Erythroblast (primary cell): ENCODE data around the gene CDK14.

ENCODE experiments used
- GATA1 ChIP-seq: IDR thresholded peaks from 2 replicates; pipeline ENCODE4 v1.6.1; 2011; ENCODE audit warnings: low read depth, mild to moderate bottlenecking, control low read depth, low read length, moderate library complexity
- POLR2A ChIP-seq: IDR thresholded peaks from 2 replicates; pipeline ENCODE4 v1.6.1; 2011; ENCODE audit warnings: mild to moderate bottlenecking, low read length

DNA sequence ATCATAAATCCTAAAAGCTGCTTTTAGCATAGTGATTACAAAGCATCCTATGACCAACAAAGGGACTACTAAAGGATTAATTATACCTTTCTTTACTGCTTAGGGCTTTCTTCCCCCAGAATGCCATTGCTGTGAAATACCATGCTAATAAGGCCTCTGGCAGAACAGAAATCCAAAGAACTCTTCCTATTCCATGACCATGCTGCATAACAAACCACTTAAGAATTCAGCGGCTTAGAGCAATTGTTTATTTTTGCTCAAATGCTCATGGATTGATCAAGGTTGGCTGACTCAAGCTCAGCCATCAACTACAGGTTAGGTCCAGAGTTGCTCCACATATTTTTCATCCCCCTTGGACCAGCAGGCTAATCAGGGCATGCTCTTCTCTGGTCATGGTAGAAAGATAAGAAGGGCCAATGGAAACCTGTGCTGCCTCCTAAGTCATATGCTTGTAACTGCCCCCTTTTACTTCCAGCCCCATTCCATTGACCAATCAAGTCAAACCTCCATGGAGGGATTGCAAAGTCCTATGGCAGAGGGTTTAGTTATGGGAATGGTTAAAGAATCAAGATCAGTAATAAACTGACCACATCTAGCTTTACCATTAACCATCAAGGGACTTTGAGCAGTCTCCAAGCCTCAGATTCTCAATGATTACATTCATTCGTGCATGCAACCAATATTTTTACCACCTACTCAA, 423.7 kb downstream of the CDK14 start:
- TF ChIP-seq POLR2A (no peak), GATA1 (no peak)
